ENCODE measurements around the gene TNK2.

DNA sequence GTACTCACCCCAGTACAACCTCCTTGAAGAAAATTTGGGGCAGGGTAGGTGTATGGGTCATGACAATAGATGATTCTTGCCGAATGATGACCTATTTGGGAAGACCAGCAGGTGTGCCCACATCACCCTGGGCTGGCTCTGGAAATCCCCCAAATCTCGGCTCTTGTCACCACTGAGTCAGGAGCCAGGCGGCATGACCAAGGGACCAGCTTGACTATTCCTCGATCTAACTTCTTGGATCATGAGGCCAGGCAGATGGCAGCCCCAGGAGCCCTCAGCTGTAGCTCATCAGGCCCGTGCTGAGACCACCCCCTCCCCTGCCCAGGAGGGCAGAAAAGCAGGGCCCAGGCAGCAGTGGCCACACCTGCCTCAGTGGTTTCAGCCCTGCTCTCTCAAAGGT lies 87.5 kb downstream of the TNK2 start:
- TF ChIP-seq, protein P1, sequence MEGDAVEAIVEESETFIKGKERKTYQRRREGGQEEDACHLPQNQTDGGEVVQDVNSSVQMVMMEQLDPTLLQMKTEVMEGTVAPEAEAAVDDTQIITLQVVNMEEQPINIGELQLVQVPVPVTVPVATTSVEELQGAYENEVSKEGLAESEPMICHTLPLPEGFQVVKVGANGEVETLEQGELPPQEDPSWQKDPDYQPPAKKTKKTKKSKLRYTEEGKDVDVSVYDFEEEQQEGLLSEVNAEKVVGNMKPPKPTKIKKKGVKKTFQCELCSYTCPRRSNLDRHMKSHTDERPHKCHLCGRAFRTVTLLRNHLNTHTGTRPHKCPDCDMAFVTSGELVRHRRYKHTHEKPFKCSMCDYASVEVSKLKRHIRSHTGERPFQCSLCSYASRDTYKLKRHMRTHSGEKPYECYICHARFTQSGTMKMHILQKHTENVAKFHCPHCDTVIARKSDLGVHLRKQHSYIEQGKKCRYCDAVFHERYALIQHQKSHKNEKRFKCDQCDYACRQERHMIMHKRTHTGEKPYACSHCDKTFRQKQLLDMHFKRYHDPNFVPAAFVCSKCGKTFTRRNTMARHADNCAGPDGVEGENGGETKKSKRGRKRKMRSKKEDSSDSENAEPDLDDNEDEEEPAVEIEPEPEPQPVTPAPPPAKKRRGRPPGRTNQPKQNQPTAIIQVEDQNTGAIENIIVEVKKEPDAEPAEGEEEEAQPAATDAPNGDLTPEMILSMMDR (IDR thresholded peaks at IDR 0.05), result no peak
- TF ChIP-seq POLR2A (IDR thresholded peaks at IDR 0.05), result no peak

Measured in thyroid gland (tissue), 4 donors.